GM10847 (cell line): ENCODE results near the gene MAPRE3.
A peak's percentile ranks its signal among the peaks of the same experiment; 100 is the strongest.

Experiments used
- POLR2A ChIP-seq: IDR thresholded peaks from 2 replicates; pipeline ENCODE4 v1.6.1; 2011; ENCODE audit not compliant: insufficient read length; ENCODE audit errors: extremely low read depth

MAPRE3 gene

DNA sequence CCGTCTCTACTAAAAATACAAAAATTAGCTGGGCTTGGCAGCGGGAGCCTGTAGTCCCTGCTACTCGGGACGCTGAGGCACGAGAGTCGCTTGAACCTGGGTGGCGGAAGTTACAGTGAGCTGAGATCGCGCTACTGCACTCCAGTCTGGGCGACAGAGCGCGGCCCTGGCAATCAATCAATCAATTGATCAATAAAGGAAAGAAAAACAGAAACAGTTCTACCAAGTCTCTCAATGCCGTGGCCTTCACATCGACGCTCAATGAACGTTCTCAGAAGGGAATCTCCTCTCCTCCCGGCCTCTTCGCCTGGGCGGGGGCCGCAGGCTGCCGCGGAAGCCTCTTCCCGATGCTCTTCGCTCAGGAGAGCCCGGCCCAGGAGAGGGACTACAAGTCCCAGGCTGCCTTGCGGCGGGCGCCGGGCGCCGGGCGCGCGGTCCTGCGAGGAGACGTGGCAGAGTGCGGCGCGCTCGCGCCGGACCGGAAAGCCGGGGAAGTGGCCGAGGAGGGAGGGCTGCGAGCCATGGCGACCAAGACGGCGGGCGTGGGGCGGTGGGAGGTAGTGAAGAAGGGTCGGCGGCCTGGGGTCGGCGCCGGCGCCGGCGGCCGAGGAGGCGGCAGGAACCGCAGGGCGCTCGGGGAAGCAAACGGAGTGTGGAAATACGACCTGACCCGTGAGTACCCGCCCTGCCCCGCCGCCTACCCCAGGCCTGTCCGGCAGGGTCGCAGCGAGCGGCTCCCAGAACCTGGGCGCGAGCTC, 62.2 kb downstream of the MAPRE3 start, which contains the start of gene TMEM214:
Gene TMEM214 (plus strand): TSS at position 471 of the 758 bp plus-strand sequence. CDS start 51 bp downstream, at position 522.
- TF ChIP-seq POLR2A, result peak; percentile 78

DNA sequence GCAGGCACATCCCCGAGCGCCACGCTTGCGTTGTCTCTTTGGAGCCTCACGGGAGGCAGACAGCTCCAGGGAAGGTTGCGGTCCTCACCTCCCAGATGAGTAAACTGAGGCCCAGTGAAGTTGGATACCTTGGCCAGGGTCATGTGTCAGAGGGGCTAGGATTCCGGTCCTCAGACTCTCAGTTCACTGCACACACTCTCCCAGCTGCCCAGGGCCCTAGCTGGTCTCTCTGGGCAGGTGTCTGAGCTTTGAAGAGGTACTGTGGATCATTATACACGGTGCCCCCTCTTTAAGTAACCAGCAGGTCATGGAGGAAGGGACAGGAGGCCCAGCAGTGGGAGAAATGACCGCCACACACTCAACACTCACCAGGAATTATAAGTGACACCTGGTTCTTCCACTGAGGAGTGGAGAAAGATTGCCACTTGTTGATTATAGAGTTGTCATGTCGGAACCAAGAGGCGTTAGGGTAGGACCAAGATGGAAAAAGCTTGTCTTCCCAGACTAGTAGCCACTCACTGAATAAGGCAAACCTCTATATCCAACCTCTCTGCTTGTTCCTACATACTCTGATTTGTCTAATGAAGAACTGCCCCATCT, 62.9 kb downstream of the MAPRE3 start:
- no peak for TF ChIP-seq POLR2A

DNA sequence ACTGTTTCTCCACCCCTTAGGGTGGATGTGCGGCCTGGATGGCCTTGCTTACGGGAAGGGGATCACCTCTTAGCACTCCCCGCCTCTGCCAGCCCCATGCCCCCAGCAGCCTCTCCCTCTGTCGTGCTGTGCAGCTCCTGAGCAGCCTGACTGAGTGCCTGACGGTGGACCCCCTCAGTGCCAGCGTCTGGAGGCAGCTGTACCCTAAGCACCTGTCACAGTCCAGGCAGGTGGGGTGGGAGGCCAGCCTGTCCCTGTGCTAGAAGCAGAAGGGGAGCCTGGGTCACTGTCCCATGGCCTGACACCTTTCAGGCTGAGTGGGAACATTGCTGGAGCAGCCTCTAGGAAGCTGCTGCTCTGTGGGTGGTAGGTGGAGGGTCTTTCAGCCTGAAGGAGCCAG, 67.6 kb downstream of the MAPRE3 start:
- TF ChIP-seq POLR2A, result no peak

DNA sequence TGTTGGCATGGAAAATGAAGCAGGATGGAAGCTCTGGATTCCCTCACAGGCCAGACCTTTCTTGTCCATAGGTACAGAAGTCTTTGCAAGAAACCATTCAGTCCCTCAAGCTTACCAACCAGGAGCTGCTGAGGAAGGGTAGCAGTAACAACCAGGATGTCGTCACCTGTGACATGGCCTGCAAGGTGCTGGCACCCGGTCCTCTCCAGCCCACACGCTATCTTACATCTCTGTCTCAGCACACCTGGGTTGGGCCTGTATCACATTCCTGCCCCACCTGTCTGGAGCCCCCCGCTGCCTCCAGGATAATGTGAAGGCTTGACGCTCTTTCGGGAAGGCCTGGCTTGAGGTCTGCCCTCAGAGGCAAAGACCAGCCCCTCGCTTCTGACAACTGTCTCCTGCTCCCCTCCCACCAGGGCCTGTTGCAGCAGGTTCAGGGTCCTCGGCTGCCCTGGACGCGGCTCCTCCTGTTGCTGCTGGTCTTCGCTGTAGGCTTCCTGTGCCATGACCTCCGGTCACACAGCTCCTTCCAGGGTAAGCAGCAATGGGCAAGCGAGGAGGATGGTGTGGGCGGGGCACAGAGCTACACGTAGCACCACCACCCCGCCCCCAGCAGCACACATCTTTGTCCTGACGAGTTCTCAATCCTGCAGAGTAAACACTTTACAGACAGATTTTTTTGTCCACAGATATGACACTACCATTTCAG, 68.3 kb downstream of the MAPRE3 start:
- no peak for TF ChIP-seq POLR2A

DNA sequence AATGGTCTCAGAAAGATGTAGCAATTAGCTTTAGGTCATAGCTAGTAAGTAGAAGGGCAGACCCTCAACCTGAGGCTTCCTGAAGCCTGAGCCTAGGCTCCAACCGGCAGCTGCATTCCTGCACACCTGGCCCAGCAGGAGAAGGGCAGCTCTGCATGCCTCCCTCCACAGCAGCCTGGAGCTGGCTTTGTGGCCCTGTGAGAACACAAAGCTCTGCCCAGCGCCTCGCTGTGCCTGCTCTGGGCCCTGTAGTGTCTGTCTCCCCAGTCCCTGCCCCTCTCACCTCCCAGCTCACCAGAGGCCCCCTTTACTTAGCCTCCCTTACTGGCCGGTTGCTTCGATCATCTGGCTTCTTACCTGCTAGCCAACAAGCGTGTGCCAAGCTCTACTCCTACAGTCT, 69.0 kb downstream of the MAPRE3 start:
- TF ChIP-seq POLR2A, result no peak

DNA sequence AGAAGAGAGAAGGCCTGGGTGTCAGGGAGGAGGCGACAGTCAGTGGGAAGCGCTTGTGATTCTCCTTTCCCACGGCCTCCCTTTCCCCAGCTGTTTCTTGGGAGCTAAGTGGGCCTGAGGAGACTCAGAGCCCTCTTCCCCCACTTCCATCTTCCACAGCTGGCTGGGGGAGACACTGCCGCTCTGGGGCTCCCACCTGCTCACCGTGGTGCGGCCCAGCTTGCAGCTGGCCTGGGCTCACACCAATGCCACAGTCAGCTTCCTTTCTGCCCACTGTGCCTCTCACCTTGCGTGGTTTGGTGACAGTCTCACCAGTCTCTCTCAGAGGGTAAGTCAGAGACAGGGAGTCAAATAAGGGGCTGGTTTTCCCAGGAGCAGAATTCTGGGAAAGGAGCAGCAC, 69.4 kb downstream of the MAPRE3 start:
- TF ChIP-seq POLR2A, result no peak

DNA sequence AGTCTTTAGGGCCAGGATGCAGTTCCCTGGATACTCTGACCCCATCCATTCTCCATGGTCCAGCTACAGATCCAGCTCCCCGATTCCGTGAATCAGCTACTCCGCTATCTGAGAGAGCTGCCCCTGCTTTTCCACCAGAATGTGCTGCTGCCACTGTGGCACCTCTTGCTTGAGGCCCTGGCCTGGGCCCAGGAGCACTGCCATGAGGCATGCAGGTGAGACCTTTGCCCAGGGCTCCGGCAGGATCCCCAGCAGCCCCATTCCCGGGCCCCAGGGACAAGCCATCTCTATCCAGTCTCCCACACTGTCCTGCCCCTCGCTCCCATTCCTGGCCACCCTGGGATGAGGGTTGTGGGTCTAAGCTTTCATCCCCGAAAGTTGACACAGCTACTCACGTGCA, 69.8 kb downstream of the MAPRE3 start:
- TF ChIP-seq POLR2A, result no peak

DNA sequence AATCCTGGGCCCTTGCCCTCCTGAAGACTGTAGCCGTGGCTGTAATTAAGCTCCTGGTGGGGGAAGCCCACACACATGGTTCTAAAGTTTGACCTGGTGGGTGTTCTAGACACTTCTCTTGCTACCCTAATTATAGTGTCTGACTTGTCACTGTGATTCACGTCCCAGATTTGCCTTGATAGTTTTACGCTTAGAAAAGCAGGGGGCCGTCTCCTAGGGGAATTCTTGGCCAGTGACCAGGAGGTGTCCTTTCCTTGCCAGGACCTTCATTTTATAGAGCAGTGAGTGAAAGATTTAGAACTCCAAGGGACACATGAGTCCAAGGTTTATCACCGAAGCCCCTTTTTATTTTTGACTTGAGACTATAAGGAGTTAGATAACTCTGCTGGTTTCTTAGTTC, 71.3 kb downstream of the MAPRE3 start:
- TF ChIP-seq POLR2A, result no peak

DNA sequence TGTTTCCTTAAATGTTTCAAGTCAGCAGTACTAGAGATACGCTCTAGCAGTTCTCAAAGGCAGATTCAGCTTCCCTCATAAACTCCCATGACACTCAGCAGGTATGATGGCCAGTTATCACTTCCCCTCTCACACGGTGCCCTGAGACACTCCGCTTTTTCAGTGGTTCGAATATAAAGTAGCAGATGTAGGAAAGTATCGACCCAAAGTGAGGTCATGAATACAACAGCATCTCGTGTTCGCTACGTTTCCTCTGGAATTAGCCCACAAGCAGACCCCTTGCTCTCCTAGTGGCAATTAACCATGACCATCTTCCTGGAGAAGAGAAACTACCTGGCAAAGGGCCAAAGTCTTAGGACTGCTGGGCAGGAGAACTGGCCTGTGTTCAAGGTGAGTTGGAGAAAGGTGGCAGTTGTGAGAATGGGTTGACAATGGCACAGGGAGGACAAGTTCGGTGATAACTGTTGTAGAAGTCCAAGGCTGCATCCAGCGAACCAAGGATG, 71.8 kb downstream of the MAPRE3 start:
- TF ChIP-seq POLR2A, result no peak

DNA sequence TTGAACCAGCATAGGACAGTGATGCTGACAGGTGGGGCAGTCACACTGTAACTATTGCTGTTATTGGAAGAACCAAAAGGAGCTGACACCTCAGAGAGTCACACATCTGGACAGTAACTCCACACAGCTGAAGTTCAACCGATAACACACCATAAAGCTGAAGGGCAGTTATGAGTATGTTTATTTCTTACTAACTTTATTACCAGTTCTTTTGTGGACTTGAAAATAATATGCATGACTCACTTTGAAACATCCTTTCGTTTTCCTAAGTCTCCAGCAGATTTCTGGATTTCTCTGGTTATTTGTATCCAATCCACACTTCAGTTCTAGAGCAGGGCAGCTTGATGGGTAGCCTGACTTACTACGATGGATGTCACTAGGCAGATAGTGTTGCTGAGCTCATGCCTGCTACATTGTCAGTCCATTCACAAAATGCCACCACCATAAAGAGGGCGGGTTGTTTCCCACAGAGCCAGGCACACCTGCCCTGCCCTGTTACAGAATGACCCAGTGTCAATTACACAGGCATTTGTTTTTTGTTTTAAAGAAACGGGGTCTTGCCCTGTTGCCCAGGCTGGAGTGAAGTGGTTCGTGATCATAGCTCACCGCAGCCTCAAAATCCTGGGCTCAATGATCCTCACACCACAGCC, 72.7 kb downstream of the MAPRE3 start:
- TF ChIP-seq POLR2A, result no peak

DNA sequence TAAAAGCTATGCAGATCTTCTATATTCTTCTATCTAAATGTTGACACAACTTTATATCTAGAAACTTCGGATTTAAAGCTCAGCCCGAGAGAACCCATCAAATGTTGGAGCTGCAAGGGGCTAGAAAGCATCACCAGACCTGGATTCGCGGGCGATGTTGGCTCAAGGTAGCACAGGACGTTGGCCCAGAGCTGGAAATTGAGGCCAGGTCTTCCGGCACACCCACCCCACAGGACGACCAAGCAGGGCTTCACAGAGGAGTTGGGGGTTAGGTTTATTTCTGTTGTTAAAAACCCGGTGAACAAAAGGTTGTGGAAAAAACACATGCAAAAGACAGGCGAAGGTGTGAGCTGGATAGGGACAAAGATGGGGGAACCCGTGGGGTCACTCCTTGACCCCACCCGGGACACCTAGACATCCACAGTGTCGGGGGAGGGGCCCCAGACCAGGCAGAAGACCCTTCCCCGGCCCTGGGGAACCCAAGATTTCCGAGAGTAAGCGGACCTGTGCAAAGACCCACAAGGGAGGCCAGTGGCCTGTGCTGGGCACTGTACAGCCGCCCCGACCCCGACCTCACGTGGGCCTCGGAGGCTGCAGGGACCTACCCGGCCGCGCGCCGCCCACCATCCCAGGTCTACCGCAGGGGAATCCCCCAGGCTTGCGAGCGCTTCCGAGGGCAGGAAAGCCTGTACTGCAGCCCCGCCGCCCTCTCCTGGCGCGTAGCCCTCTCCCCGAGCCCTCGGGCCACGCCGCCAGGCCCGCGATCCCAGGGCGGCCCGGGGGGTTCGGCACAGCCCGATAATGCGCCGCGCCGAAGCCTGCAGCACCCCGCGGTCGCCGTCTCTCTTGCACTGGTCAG, 79.2 kb downstream of the MAPRE3 start:
- peak; percentile 37 for TF ChIP-seq POLR2A

DNA sequence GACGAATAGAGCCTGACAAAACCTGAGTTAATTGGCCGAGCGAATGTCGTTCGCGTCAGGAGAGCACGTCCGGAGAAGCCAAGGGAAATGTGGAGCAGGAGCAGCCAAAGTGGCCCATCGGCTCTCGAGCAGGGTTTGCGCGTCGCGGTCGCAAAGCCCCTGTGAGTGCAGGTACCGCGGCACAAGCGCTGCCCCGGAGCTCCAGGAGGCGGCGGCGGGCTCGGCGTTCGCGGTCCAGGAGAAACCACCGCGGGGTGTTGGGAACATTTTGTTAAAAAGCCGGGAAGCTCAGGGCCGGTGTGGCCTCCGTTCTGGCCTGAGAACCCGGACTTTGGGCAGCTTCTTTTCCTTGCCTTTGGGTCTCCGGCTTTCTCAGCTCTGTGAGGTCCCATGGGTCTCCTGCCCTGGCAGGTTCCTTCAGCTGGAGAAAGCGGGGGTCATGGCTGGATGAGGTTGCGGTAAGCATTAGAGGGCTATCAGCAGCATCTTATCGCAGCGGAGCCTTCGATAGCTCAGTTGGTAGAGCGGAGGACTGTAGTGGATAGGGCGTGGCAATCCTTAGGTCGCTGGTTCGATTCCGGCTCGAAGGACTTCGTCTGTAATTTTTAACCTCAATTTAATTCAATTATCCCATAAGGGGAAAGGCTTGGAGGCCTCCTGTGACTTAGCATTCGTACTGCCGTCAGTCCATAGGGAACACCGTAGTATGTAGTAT, 80.0 kb downstream of the MAPRE3 start:
- TF ChIP-seq POLR2A, result peak; percentile 38

DNA sequence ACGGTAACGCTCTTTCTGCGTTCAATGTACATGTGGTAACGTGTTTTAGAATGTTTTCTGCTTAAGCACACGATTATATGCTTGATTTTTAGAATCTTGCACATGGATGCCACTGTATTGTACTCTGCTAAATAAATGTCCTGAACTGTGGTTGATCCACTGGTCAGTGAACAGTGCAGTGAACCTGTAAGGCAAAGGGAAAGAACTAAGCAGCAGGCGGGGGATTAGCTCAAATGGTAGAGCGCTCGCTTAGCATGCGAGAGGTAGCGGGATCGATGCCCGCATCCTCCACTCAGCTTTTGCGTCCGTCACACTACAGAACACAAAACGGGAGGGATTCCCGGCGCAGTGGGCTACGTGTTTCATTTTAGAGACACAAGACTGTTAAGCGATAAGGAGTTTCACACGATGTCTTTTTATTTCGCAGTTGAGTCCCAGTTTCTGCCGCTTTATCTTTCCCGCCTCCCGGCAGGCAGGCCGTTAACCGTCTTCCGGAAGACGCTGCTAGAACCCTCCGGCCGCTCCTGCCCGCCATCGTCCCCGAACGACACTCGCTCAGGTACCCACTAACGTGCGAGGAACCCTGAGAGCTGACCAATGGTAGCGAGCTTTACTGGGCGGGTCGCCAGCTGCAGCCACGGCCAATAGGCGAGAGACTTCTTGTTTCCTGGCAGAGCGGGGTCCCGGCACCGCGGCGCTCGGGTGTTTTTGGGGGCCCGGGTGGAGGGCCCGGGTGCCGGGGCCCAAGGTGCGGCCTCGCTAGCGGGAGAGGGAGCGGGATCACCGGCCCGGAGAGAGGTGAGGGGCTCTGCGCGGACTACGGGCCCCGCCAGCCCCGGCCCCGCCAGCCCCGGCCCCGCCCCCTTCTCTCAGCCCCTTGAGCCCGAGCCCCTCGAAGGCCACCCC, 80.8 kb downstream of the MAPRE3 start, which contains the start of gene AGBL5:
Gene AGBL5 (plus strand): TSS at position 673 of the 906 bp plus-strand sequence. CDS start 1,291 bp downstream, outside the sequence.
- TF ChIP-seq POLR2A, result peak; percentile 54
